C4-2B (cell line): ENCODE measurements around the gene MED15.

ENCODE experiments used
- ZFX ChIP-seq: fragments of 450-650 bp; IDR thresholded peaks from 2 replicates; pipeline ENCODE4 v1.6.1; 2017
- TF ChIP-seq, protein P1 (sequence below): fragments of 450-650 bp; conservative IDR thresholded peaks from 2 replicates; pipeline ENCODE4 v1.5.1; 2017; ENCODE audit warnings: mild to moderate bottlenecking

DNA sequence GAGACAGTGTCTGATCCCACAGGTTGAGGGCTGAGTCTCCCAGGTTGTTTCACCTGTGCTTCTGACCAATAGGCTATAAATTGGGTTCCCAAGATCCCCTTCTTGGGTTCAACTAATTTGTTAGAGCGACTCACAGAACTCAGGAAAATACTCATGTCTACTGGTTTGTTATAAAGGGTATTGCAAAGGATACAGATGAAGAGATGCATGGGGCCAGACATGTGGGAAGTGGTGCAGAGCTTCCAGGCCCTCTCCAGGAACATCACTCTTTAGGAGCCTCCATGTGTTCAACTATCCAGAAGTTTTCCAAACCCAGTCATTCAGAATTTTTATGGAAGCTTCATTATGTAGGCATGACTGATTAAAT is 16.5 kb upstream of the MED15 start:
- TF ChIP-seq, protein P1, sequence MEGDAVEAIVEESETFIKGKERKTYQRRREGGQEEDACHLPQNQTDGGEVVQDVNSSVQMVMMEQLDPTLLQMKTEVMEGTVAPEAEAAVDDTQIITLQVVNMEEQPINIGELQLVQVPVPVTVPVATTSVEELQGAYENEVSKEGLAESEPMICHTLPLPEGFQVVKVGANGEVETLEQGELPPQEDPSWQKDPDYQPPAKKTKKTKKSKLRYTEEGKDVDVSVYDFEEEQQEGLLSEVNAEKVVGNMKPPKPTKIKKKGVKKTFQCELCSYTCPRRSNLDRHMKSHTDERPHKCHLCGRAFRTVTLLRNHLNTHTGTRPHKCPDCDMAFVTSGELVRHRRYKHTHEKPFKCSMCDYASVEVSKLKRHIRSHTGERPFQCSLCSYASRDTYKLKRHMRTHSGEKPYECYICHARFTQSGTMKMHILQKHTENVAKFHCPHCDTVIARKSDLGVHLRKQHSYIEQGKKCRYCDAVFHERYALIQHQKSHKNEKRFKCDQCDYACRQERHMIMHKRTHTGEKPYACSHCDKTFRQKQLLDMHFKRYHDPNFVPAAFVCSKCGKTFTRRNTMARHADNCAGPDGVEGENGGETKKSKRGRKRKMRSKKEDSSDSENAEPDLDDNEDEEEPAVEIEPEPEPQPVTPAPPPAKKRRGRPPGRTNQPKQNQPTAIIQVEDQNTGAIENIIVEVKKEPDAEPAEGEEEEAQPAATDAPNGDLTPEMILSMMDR, result no peak
- TF ChIP-seq ZFX, result no peak
